ENCODE data around the gene FAXC.
"Not testable (repeated sequence)": the region's sequence is repeated elsewhere in the genome, so short reads cannot be mapped to it uniquely, and the experiment has no call there.

The FAXC gene

DNA sequence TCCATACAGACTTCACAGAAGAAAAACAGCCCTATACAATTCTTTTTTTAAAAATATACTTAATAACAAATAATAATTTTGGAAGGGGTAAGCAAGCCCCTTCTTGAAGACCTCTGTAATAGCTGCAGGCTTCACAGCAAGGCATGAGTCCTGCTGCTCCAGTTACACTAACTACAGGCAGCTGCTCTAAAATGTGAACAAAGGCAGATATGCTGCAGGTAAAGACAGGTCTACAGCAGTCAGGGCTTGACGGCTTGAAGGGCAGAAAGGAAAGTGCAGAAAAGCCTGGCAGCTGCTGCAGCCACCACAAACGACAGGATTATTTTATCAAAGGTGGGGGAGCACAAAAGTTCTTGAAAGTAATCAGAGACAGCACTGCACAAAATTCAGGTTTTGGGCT is 11.3 kb downstream of the FAXC start:
- DNase-seq: no peak

DNA sequence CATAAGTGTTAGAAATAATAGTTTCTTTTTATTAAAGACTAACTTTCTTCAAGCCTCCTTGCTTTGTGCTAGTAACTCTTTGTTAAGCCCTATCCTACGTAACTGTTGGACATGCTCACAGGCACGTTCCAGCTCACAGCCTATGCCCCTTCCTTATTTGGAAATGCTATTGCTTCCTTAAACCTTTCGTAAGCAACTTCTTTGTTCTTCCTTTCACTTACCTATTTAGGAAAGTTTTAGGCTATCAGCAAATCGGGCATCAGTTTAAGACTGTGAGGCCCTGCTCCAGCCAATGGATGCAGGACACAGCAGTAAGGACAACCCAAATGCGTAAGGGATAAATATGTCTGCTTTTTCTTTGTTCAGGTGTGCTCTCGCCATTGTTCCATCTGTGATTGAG is 14.2 kb downstream of the FAXC start:
- not testable (repeated sequence) for DNase-seq

DNA sequence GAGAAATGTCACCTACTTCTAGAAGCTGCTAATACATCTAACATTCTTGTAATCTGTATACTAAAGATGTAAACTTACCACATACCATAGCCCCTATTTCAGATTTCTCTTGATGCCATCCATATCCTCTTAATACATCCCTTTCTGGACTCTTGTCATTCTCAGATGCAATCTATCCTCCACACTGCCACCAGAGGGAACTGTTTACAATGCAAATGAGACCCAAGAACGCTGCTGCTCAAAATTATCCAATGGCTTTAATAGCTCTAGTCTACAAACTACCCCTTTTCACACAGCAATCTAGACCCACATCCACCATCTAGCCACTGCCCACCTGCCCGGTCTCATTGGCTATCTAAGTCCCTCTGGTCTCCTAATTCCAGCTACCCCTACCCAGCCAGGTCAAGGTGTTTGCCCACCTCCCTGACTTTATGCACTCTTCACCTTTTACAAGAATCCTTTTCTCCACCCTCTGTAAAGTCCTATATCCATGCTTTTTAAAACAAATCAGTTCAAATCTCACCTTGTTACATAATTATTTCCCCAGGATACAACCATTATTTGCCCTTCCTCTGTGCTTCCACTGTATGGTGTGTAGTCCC is 14.8 kb downstream of the FAXC start:
- DNase-seq: peak; percentile 74

DNA sequence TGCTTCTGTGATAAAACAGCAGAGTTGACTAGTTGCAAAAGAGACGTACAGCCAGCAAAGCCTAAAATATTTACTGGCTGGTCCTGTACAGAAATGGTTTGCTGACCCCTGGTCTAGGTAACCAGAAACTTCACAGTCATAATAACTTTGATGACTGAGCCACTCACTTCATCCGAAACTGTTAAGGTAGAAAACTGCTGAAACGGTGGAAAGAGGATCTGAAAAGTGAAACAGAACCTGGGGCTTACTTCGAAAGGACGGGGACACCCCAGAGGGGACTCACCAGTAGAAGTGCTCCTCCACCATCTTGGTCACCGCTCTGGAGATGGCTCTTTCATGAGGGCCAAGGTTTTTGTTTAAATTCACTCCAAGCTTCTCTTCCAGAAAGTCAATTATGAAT is 16.4 kb downstream of the FAXC start:
- DNase-seq: no peak

DNA sequence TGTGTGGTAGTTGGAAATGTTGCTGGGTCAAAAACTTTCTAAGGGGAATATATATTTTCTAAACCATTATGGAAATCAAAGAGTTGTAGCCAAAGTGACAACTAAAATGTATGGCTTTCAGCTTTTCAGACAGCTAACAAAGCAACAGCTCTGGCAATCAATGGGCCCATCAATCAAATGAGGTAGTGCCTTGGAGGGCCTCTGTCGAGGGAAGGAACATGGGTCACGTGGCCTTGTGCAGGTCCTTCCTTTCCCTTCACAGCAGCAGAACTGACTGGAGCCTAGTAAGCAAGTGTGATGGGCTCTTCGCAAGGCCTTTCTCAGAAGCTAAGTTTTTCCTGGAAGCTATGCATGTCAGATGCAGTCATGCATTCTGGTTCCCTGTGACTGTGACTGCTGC is 17.9 kb downstream of the FAXC start:
- no peak for DNase-seq

DNA sequence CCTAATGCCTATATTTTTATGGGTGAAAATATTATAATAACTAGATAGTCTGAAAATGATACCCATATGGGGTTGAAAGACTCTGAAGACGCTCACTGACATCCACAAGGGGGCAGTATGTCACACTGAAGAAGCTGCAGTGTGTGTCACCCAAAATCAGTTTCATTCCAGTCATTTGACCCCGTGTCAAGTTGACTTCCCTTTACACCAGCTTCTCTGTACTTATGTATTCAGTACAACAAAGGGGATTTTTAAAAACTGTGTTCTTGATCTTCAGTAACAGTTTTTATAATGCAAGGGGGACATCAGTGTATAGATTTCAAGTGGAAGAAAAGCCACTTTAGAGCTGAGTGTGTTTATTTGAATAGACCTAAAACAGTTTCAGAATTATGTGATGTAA is 19.3 kb downstream of the FAXC start:
- DNase-seq: peak; percentile 85

DNA sequence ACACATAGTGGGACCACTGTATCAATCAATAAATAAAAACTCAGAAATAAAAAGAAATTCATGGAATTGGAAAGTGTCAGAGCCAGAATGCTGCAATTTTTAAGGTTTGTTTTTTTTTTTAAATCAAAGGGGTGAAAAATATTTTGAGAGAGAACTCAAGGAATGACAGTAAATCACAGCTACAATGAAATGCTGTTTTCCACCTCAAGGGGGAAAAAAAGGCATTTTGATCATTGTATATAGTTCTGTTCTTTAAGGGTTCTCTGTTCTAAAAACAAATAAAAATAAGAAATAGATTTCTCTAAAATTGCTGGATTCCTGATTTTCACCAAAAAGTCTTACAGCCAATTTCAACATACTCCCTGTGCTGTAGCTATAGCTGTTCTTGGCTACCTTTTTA is 24.5 kb downstream of the FAXC start:
- DNase-seq: no peak

DNA sequence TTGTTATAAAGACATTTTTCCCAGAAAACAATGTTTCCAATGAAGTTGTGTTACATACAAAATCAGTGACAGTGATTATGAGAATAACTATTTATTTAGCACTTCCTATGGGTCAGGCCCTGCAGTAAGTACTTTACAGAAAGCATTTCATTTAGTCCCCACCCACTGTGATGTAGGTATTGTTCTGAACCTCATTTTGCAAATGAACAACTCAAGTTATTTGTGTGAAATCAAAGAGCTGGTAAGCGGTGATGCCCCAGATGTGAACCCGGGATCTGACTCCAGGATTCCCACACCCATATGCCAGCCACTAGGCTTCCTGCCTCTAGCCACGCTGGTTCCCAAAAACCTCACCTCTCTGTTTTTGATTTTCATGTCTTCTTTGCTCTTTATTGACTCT is 30.9 kb downstream of the FAXC start:
- DNase-seq: no peak

DNA sequence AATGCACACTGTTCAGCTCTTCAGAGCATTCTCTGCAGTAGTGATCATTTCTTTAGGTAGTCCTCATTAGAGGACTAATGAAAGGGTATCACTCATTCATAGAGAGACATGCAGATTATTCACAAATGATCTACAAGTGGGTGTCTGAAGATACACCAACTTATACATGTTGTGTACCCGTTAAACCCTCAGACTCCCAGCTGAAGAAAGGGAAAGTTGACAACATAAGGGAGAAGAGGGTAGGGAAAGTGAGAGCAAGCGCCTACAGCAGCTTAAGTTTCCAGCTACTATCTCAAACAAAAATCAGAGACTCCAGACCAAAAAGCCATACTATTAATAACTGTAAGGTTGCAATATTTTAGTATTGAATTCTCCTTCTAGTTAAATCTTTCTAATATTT is 37.1 kb downstream of the FAXC start:
- DNase-seq: no peak

DNA sequence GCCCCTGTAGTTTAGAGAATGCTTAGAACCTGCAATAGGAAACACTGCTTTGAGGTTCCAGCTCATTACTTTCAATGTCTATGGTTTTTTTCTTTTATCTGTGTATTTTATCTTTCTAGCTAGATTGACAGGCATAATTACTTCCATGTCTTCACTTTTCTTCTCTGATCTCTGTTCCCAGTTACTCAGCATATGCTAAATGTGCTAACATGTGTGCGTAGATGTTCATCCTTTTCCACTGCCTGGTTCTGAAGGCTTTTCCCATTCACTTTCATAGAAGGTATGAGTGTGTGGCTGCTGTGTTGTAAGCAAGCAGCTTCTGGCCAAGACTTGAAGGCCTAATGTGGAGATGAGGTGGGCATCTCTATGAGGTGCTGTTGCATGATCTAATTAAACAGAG is 38.9 kb downstream of the FAXC start:
- DNase-seq: no peak

DNA sequence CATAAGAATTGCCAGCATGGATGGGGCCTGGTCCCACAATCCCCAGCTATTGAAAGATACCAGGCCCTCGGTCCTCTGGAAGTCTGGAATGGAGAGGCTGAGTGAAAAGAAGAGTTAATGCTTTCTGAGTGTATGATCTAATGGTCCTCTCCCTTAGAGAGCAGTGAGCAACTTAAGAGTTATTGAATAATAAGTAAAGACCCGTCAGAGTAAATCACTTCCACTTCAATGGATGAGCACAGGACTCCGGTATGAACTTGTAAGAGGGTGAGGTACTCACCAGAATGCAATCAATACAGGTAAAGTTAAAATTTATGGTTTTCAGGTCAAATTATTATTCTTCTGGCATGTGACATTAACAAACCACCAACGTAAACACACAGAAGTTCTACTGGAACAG is 39.9 kb downstream of the FAXC start:
- DNase-seq: no peak

DNA sequence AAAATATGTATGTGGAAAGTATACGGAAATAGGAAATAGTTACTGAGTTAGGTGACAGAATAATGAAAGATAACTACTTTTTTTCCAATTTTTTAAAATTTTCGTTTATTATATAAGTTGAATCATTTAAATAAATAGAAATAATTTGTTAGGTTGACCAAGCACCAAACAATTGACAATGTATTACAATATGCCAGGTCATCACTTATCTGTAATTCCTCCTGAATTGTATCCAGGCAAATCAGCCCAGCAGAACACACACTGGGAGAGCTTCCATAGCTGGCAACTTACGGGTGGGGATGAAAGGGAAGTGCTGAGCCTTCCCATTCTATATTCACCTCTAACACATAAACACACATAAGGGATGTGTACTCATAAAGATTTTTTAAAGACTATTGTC is 40.7 kb downstream of the FAXC start:
- no peak for DNase-seq

DNA sequence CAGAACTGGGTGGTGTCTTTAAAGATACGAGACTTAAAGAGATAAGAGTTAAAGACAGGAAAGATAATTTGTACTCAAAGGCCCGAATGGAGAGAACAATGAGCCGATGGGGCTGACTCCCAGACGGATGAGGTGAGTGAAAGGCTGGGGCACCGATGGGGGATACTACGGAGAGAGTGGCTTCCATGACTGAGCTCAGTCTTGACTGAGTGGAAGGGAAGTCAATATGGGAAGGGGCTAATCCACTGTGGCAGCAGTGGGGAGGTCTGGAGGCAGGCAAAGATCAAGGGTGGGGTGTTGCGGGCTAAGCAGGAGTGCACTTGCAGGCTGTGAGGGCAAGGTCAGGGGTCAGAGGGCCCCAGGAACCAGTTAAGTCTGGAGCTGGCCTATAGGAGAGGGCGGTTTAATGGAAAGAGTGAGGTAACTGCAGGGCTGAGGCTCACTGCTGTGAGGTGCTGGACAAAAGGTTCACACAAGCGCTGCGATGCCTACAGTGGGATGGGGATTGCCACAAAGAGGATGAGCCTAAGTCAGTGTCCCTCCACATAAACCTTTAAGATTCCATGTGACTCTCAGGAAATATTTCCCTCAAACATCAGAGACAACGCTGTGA is 42.1 kb downstream of the FAXC start:
- DNase-seq: no peak

DNA sequence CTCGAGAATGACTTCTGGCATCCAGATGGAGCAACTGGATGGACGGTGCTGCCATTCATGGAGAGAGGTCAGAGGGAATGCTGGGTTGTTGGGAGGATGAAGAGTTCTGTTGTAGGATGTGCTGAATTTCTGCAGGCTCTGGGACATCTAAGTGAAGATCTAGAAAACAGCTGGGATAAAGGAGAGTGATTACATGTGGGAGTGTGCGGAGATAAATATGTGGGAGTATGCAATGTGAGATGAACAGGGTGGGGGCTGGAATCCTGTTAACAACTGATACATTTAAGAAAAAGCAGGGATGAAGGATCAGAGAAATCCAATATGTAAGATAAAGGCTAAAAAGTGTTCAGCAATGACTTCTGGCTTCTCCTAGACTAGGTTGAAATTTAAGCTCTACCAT is 43.1 kb downstream of the FAXC start:
- no peak for DNase-seq

DNA sequence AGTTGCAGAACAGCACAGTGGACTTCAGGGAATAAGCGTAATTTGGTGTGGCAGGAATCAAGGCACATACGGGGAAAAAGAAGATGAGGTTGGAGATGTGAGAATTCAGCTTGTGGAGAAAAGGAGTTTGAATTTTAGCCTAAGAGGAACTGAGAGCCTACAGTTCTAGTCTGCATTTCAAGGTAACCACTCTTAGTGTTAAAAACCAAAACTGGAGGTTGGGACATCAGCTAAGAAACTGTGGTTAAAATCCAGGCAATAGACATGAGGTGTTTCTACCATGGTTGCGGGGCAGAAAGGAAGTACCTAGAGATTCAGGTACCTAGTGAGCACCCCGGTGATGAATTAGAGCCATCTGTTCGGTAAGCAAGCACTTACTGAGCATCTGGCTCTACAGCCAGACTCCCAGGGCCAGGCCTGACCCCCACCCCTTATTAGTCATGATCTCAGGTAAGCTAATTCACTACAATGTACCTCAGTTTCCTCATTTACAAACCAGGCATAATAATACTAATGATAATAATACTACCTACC is 44.4 kb downstream of the FAXC start:
- DNase-seq: no peak

DNA sequence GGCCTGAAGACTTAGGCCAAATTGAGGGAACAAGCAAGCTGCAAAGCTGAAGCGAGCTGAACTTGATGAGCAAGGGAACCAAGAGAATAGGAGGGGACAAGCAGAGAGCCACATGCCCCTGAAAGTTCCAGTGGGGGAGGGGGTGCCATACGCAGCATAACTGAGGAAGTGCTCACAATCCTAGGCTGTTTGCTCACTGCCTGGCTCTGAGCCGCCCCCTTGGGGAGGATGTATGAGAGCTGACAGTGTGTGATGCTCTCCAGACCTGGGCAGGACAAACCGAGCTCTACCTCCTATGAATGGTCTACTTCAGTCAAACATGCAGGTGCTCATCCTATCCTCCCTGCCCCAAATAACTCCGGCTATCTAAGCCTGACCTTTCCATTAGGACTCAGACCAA is 52.1 kb downstream of the FAXC start:
- DNase-seq: no peak

DNA sequence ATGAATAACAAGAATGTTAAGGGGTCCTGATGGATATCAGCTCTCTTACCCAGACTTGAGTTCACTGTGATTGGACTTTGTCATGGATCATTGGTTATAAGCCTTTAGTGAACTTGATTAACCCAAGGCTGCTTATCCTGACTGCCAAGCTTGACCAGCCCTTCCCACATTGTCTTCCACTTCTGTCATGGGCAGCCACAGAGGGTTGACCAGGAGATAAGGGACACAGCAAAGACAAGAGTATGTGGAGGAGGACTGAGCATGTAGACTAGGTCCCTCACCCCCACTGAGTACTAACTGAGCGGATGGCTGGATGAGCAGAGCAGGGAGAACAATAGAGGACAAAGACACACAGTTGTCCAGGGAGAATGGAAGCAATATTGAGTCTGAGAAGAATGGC is 52.5 kb downstream of the FAXC start:
- no peak for DNase-seq

DNA sequence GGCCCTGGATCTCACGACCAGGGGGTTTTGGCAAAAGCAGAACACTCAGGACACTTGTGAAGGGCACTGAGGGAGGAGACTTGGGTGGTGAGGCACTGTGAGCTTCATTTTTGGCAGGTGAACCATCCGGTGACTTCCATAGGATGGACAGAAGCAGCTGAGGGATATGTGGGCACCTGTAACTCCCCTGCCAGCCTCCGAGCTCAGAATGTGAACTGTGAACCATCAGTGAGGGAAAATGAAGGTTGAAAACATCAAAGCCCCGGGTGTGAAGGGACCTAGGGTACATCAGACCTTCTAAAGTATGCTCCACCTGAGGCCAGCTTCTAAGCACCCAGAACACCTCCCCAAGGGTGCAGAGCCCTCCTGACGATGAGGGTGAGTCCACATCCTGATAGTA is 53.2 kb downstream of the FAXC start:
- no peak for DNase-seq

DNA sequence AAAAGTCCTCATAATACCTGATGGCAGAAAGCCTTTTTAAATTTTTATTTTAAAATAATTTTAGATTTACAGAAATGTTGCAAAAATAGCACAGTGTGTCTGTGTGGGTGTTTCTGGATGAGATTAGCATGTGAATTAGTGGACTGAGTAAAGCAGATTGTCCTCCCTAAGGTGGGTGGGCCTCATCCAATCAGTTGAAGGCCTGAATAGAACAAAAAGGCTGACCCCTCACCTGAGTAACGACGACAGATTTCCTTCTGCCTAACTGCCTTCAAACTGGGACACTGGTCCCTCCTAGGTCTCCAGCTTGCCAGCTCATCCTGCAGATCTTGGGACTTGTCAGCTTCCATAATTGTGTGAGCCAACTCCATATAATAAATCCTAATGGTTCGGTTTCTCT is 54.2 kb downstream of the FAXC start:
- DNase-seq: no peak

DNA sequence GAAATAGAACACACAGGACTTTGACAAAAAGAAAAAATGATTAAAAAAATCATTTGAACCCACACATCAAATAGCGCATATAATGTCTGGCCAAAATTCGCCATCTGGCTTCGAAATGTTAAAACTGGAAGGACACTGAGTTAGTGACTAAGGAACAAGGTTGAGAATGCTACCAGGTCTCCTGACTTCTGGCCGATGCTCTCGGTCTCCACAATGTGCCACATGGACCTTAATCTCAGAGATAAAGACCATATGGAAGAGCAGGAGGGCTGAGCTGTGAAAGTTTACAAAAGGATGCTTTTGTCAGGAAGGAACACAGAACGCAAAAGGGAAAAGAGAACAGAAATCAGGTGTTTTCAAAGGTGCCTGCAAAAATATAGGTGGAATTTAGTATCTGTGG is 54.7 kb downstream of the FAXC start:
- DNase-seq: no peak

DNA sequence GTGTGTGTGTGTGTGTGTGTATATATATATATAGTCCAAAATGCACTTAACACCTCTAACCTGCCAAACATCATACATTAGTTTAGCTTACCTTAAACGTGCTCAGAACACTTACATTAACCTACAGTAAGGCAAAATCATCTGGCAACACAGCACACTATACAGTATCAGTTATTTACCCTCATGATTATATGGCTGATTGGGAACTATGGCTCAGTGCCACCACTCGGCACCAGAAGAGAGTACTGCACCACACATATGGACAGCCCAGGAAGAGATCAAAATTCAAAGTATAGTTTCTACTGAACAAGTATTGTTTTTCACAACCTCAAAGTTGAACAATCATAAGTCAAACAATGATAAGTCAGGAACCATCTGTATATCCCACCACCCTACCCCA is 59.8 kb downstream of the FAXC start:
- no peak for DNase-seq

DNA sequence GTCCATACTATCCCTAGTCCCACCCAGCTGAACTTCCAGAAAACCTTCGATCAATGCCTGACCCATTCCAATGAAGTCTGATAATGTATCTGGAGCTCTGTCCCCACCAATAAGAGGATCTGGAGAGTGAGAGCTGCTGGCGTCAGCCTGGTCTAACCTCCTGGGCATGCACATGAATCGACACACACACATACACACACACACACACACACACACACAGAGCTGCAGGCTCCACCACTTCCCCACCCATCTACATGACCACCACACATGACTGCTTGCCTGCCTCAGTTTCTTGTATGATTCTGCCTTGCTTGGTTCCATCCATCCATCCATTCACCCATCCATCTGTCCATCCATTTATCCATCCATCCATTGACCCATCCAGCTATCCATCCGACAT is 60.8 kb downstream of the FAXC start:
- DNase-seq: no peak

DNA sequence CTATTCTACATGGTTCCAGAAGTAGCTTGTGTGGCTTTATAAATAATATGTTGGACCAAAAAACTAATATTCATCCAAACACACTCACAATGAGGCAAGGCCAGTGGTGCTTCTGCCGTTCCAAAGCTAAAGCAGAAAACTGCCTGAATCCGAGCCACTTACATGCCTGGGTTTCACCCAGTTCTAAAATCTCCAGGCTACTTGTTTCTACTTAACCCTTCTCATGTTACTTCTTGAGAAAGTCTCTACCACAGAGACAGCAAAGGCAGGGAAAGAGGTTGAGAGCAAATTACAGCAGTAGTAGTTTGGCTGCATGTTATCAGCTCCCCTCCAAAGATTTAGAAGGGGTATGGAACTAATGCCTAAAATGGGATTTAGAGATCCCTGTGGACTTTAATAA is 62.0 kb downstream of the FAXC start:
- DNase-seq: no peak

DNA sequence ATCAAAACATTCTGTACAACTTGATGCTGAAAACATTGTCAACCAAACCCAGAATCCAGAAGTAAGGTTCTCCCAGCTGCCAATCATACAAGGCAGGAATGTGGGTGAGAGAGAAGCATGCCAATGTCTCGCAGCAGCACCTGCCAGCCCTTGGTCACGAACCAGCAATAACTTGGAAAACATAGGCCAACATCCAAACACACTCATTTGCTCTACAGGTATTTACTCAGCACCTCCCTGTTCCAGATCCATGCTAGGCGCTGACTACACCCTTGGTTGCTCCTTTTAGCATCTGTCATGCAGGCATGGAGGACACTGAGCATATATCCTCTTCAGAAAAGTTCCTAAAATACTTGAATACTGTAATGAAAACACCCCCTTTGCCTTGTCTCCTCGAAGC is 63.6 kb downstream of the FAXC start:
- no peak for DNase-seq

DNA sequence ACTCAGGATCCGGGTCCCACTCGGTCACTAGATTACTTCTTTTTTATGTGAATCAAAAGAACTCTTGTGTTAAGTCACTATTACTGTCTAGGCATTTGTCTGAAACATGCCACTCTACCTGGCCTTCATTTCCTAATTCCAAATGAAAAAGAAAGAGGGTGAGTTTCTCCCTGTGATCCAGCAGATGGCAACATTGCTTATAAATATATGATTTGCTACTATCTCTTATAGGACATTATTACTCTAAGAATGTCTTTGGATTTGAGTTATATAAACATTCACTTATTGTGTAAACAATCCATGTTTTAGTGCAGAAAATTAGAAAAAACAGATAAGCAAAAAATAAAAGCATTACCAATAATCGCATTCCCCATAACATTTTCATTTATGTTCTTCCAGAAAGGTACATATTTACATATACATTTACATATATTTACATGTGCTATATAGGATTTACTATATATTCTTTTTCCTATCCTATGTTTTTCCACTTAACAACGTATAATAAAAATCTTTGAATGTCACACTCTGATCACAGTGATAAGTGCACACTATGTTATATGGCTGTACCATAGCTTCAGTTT is 66.9 kb downstream of the FAXC start:
- DNase-seq: peak; percentile 61

Data from hematopoietic multipotent progenitor cell treated with erythropoietin and hydrocortisone succinate and interleukin-3 and kit ligand, for 6 days (in vitro differentiated cells).